ENCODE results near the gene MAP3K7CL. TPM values are rescaled to one million over a fixed set of nuclear protein-coding genes. Genes with fewer than 3 reads are reported as not detected.
"Not testable (repeated sequence)": the region's sequence is repeated elsewhere in the genome, so short reads cannot be mapped to it uniquely, and the experiment has no call there.

The MAP3K7CL gene
- polyA plus RNA-seq, 3 donors from 2014 or later, result 9.2 to 18.8 (median 12.5) TPM

- no peaks in the 10 kb centered on the region for H3K9me3 Mint-ChIP-seq
- H3K4me1 Mint-ChIP-seq, result peaks cover 0 to 12% of the 10 kb centered on the region in 2 donors
- no peaks in the 10 kb centered on the region for H3K27me3 Mint-ChIP-seq (ENCODE audit: low read depth in 3 of 3)
- peaks cover 4 to 25% (median 10%) of the 10 kb centered on the region in 3 donors for H3K36me3 Mint-ChIP-seq
- no peak overlapping the region for H3K4me3 Mint-ChIP-seq
- no peak for DNase-seq
- no peak overlapping the region for H3K27ac Mint-ChIP-seq
Observed at GRCh38 chr21:29164323-29164942, 34.0 kb downstream of the MAP3K7CL start.

DNA sequence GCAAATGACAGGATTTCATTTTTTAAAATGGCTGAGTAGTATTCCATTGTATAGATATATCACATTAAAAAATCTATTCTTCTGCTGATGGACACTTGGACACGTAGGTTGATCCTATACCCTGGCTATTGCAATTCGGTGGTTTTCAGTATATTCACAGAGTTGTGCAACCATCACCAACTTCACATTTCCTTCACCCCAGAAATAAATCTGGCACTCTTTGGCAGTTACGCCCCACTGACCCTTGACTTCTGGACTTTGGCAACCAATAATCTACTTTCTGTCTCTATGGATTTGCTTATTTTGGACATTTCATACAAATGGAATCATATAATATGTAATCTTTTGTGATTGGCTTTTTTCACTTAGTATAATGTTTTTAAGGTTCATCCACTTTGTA is 35.9 kb downstream of the MAP3K7CL start:
- peaks cover 0 to 28% (median 4%) of the 10 kb centered on the region in 3 donors for H3K36me3 Mint-ChIP-seq
- peaks cover 3 to 17% of the 10 kb centered on the region in 2 donors for H3K4me1 Mint-ChIP-seq
- no peaks in the 10 kb centered on the region for H3K27me3 Mint-ChIP-seq (ENCODE audit: low read depth in 3 of 3)
- H3K9me3 Mint-ChIP-seq, result no peaks in the 10 kb centered on the region
- H3K4me3 Mint-ChIP-seq, result no peak overlapping the region
- DNase-seq, result no peak
- no peak overlapping the region for H3K27ac Mint-ChIP-seq

GRCh38 chr21:29166853-29167252 is 36.4 kb downstream of the MAP3K7CL start:
- Mint-ChIP-seq H3K4me1 (peaks cover 5 to 17% of the 10 kb centered on the region in 2 donors), H3K27me3 (ENCODE audit: low read depth in 3 of 3) (peaks cover 0 to 3% (median 0%) of the 10 kb centered on the region in 3 donors), H3K9me3 (no peaks in the 10 kb centered on the region), H3K4me3 (no peak overlapping the region), H3K36me3 (peaks cover 0 to 27% (median 2%) of the 10 kb centered on the region in 3 donors), H3K27ac (no peak overlapping the region)
- DNase-seq, result no peak

GRCh38 chr21:29167481-29167880 is 37.0 kb downstream of the MAP3K7CL start:
- Mint-ChIP-seq H3K36me3 (peaks cover 0 to 26% (median 0%) of the 10 kb centered on the region in 3 donors), H3K4me1 (peaks cover 5 to 17% of the 10 kb centered on the region in 2 donors)
- not testable (repeated sequence) for H3K4me3 Mint-ChIP-seq; H3K9me3 Mint-ChIP-seq; DNase-seq; H3K27me3 Mint-ChIP-seq (ENCODE audit: low read depth in 3 of 3); H3K27ac Mint-ChIP-seq

DNA sequence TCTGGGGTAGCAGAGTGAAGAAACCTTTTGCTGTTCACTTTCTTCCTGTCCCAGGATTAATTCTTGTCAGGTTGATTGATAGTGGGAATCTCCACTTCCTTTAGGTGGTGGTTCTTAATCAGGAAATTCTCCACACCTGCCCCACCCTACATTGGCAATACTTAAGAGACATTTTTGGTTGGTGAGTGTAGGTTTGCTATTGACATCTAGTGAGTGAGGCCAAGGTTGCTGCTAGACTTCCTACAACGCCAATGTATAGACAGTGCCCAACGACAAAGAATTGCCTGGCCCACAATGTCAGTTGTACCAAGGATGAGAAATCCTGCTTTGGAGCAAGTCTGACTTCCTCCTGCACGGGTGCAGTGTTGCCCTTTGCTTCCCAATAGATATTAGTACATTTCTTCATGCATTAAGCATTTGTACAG is 38.5 kb downstream of the MAP3K7CL start:
- no peak overlapping the region for H3K4me3 Mint-ChIP-seq
- peaks cover 5 to 17% of the 10 kb centered on the region in 2 donors for H3K4me1 Mint-ChIP-seq
- DNase-seq, result no peak
- H3K9me3 Mint-ChIP-seq, result no peaks in the 10 kb centered on the region
- H3K27ac Mint-ChIP-seq, result no peak overlapping the region
- H3K36me3 Mint-ChIP-seq, result peaks cover 0 to 26% (median 1%) of the 10 kb centered on the region in 3 donors
- H3K27me3 Mint-ChIP-seq (ENCODE audit: low read depth in 3 of 3), result peaks cover 0 to 3% (median 0%) of the 10 kb centered on the region in 3 donors

GRCh38 chr21:29170944-29171343 is 40.5 kb downstream of the MAP3K7CL start:
- Mint-ChIP-seq H3K36me3 (peaks cover 0 to 26% (median 12%) of the 10 kb centered on the region in 3 donors), H3K9me3 (no peaks in the 10 kb centered on the region)
- DNase-seq, result no peak

GRCh38 chr21:29172282-29172681 is 41.8 kb downstream of the MAP3K7CL start:
- no peak for DNase-seq
- Mint-ChIP-seq H3K27ac (no peak overlapping the region), H3K4me1 (peaks cover 5 to 17% of the 10 kb centered on the region in 2 donors), H3K36me3 (peaks cover 0 to 26% (median 12%) of the 10 kb centered on the region in 3 donors), H3K4me3 (no peak overlapping the region), H3K27me3 (ENCODE audit: low read depth in 3 of 3) (peaks cover 0 to 3% (median 0%) of the 10 kb centered on the region in 3 donors), H3K9me3 (no peaks in the 10 kb centered on the region)

More at GRCh38 chr21:29170944-29171343, 40.5 kb downstream of the MAP3K7CL start:
- Mint-ChIP-seq H3K27ac (no peak overlapping the region), H3K4me1 (peaks cover 5 to 17% of the 10 kb centered on the region in 2 donors), H3K4me3 (peak overlapping the region in 1 of 5 donors; percentile 14), H3K27me3 (ENCODE audit: low read depth in 3 of 3) (peaks cover 0 to 3% (median 0%) of the 10 kb centered on the region in 3 donors)

DNA sequence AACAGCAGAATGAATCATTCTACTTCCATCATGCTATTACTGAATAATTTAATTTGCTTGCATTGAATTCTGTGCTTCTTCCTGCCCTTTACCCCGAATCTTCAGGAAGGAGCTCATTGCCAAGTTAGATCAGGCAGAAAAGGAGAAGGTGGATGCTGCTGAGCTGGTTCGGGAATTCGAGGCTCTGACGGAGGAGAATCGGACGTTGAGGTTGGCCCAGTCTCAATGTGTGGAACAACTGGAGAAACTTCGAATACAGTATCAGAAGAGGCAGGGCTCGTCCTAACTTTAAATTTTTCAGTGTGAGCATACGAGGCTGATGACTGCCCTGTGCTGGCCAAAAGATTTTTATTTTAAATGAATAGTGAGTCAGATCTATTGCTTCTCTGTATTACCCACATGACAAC is 44.2 kb downstream of the MAP3K7CL start:
- Mint-ChIP-seq H3K27ac (no peak overlapping the region), H3K36me3 (peaks cover 0 to 15% (median 12%) of the 10 kb centered on the region in 3 donors), H3K4me3 (no peak overlapping the region), H3K9me3 (no peaks in the 10 kb centered on the region), H3K27me3 (ENCODE audit: low read depth in 3 of 3) (peaks cover 0 to 3% (median 0%) of the 10 kb centered on the region in 3 donors), H3K4me1 (peaks cover 5% of the 10 kb centered on the region in 2 donors)
- DNase-seq, result no peak

- Mint-ChIP-seq H3K4me1 (peaks cover 5% of the 10 kb centered on the region in 2 donors), H3K4me3 (no peak overlapping the region), H3K9me3 (no peaks in the 10 kb centered on the region), H3K36me3 (peaks cover 0 to 12% (median 7%) of the 10 kb centered on the region in 3 donors), H3K27me3 (ENCODE audit: low read depth in 3 of 3) (peaks cover 0 to 3% (median 0%) of the 10 kb centered on the region in 3 donors), H3K27ac (no peak overlapping the region)
- no peak for DNase-seq
Observed at GRCh38 chr21:29175408-29176134, 45.1 kb downstream of the MAP3K7CL start.

- Mint-ChIP-seq H3K9me3 (no peaks in the 10 kb centered on the region), H3K27me3 (ENCODE audit: low read depth in 3 of 3) (peaks cover 0 to 3% (median 0%) of the 10 kb centered on the region in 3 donors), H3K4me1 (peaks cover 0 to 2% of the 10 kb centered on the region in 2 donors), H3K36me3 (peaks cover 0 to 12% (median 6%) of the 10 kb centered on the region in 3 donors), H3K4me3 (no peak overlapping the region), H3K27ac (no peak overlapping the region)
- DNase-seq, result no peak
Observed at GRCh38 chr21:29176471-29177120, 46.2 kb downstream of the MAP3K7CL start.

DNA sequence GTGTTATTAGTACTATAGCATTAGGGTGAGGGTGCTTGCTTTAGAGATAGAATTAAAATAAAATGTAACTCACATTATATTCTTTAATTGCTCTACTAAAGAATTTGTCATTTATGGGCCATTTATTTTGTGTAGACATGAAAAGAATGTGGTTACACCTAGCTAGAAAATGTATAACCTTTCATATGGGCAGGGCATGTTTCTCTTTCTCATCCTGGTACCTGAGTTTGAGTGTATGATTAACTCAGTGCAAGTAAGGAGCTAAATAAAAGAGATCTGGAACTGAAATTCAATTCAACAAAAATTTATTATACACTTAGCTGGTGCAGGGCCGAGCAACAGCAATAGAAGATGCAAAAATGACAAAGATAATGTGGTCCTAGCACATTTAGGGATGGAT is 47.4 kb downstream of the MAP3K7CL start:
- Mint-ChIP-seq H3K4me1 (no peaks in the 10 kb centered on the region), H3K4me3 (no peak overlapping the region), H3K27ac (no peak overlapping the region), H3K9me3 (no peaks in the 10 kb centered on the region), H3K36me3 (peaks cover 0 to 12% (median 3%) of the 10 kb centered on the region in 3 donors), H3K27me3 (ENCODE audit: low read depth in 3 of 3) (no peaks in the 10 kb centered on the region)
- DNase-seq, result no peak

GRCh38 chr21:29178926-29179325 is 48.5 kb downstream of the MAP3K7CL start:
- no peak overlapping the region for H3K4me3 Mint-ChIP-seq

DNA sequence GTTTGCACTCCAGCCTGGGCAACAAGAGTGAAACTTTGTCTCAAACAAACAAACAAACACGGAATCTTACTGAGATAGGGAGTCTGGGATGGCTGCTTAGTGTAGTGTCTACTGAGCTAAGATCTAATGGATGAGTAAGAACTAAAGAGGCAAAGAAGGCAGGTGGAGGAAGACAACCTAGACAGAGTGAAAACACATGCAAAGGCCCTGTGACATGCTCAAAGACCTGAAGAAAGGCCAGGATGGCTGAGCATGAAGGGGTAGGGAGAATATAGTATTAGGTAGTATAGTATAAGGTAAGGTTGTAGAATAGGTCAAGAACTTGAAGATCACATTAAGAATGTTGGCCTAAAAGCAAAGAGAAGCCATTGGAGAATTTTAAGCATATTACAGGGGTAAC is 49.1 kb downstream of the MAP3K7CL start:
- Mint-ChIP-seq H3K4me1 (no peaks in the 10 kb centered on the region), H3K27ac (no peak overlapping the region)

More at GRCh38 chr21:29178926-29179325, 48.5 kb downstream of the MAP3K7CL start:
- H3K36me3 Mint-ChIP-seq, result peaks cover 0 to 11% (median 3%) of the 10 kb centered on the region in 3 donors
- no peak for DNase-seq
- no peaks in the 10 kb centered on the region for H3K9me3 Mint-ChIP-seq
- H3K27me3 Mint-ChIP-seq (ENCODE audit: low read depth in 3 of 3), result no peaks in the 10 kb centered on the region
- H3K4me1 Mint-ChIP-seq, result no peaks in the 10 kb centered on the region
- no peak overlapping the region for H3K27ac Mint-ChIP-seq

More for the DNA sequence above, 49.1 kb downstream of the MAP3K7CL start:
- Mint-ChIP-seq H3K36me3 (peaks cover 0 to 5% (median 3%) of the 10 kb centered on the region in 3 donors), H3K4me3 (no peak overlapping the region), H3K9me3 (no peaks in the 10 kb centered on the region), H3K27me3 (ENCODE audit: low read depth in 3 of 3) (no peaks in the 10 kb centered on the region)
- DNase-seq, result no peak

All from immature natural killer cell (primary cell).